Measurements from ENCODE around the gene RAB5B. TPM values are rescaled to one million over a fixed set of nuclear protein-coding genes. Genes with fewer than 3 reads are reported as not detected.

Gene RAB5B
- total RNA-seq, 1 donor from 2014 or later, result 130 TPM

DNA sequence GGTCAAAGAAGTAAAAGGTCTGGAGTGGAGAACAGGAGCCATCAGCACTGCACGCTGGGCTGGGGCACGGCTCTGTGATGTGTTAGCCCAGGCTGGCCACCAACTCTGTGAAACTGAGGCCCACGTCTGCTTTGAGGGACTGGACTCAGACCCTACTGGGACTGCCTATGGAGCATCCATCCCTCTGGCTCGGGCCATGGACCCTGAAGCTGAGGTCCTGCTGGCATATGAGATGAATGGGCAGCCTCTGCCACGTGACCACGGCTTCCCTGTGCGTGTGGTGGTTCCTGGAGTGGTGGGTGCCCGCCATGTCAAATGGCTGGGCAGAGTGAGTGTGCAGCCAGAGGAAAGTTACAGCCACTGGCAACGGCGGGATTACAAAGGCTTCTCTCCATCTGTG, 30.3 kb downstream of the RAB5B start:
- Mint-ChIP-seq H3K27me3 (ENCODE audit: unreplicated experiment) (peaks cover 7% of the 10 kb centered on the region), H3K4me1 (ENCODE audit: unreplicated experiment) (peaks cover 39% of the 10 kb centered on the region), H3K9me3 (ENCODE audit: unreplicated experiment) (no peaks in the 10 kb centered on the region), H3K27ac (ENCODE audit: unreplicated experiment) (no peak overlapping the region), H3K4me3 (ENCODE audit: unreplicated experiment) (peak overlapping the region; percentile 48), H3K36me3 (ENCODE audit: low read depth, unreplicated experiment) (peaks cover 39% of the 10 kb centered on the region)
- TF ChIP-seq, protein P1, sequence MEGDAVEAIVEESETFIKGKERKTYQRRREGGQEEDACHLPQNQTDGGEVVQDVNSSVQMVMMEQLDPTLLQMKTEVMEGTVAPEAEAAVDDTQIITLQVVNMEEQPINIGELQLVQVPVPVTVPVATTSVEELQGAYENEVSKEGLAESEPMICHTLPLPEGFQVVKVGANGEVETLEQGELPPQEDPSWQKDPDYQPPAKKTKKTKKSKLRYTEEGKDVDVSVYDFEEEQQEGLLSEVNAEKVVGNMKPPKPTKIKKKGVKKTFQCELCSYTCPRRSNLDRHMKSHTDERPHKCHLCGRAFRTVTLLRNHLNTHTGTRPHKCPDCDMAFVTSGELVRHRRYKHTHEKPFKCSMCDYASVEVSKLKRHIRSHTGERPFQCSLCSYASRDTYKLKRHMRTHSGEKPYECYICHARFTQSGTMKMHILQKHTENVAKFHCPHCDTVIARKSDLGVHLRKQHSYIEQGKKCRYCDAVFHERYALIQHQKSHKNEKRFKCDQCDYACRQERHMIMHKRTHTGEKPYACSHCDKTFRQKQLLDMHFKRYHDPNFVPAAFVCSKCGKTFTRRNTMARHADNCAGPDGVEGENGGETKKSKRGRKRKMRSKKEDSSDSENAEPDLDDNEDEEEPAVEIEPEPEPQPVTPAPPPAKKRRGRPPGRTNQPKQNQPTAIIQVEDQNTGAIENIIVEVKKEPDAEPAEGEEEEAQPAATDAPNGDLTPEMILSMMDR (IDR thresholded peaks at IDR 0.05; ENCODE audit: unreplicated experiment), result no peak
- no peak for DNase-seq (ENCODE audit: low spot score)

DNA sequence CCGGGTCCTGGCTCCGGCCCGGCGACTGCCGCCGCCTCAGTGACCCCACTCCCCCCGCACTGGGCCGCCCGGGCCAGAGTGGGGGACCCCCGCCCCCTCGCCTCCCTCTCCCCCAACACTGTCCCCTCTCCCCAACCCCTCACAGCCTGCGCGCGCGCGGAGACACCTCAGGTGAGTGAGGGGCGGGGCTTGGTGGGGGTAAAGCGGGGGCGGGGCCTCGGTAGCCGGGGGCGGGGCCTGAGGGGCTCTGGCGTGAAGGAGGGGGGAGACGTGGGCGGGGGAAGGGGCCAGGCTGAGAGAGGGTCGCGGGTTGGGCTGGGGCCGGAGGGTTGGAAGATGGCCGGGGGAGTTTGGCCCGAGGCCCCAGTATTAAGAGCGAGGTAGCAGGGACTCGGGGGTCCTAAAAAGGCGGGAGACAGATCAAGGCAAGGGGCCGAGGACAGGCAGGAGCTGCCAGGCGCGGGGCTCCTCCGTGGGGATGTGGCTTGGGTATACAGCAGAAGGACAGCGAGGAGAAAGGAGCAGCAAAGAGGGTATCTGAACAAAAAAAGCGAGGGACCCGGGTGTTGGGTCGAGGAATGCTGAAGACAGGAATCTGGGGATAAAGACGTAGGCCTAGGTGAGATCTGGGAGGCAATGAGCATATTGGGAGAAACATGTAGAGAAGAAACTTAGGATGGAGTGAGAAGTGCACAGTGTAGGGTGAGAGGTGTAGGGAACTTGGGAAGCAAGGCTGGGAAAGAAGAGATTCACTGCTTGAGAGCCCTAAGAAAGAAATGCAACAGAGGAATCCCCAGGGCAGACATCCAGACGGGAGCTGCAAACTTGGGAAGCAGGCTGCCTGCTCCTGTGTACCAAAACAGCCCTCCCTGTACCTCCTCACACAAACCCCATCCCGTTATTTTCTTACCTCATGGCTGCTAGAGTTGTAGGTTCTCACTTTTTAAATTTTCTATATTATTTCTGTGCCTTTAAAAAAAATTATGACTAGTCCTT, 34.0 kb downstream of the RAB5B start:
- H3K4me3 Mint-ChIP-seq (ENCODE audit: unreplicated experiment), result peak overlapping the region; percentile 91
- H3K27ac Mint-ChIP-seq (ENCODE audit: unreplicated experiment), result peak overlapping the region; percentile 50
- H3K27me3 Mint-ChIP-seq (ENCODE audit: unreplicated experiment), result peaks cover 2% of the 10 kb centered on the region
- TF ChIP-seq, protein P1 (IDR thresholded peaks at IDR 0.05; ENCODE audit: unreplicated experiment), result no peak
- peaks cover 30% of the 10 kb centered on the region for H3K4me1 Mint-ChIP-seq (ENCODE audit: unreplicated experiment)
- peaks cover 18% of the 10 kb centered on the region for H3K36me3 Mint-ChIP-seq (ENCODE audit: low read depth, unreplicated experiment)
- no peaks in the 10 kb centered on the region for H3K9me3 Mint-ChIP-seq (ENCODE audit: unreplicated experiment)
- peak; percentile 61 for DNase-seq (ENCODE audit: low spot score)

DNA sequence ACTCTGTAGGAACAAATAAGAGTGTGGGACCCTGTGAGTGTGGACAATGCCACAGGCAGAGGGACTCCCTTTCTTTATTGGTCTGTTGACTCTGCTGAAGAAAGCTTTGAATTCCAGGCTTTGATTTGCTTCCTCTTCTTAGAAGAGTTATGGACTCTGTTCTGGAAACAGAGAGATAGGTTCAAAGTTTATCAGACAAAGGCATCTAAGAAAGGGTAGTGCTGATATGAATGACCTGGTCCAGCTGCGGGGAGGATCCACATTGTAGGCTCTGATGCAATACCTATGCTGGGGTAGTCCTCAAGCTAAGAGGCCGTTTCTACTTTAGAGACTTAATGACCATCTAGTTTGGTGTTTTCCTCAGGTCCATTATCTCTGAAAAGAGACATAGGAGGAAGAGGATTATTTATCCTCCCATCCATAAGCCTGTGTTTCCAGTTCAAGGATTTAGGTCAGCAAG, 36.3 kb downstream of the RAB5B start:
- H3K9me3 Mint-ChIP-seq (ENCODE audit: unreplicated experiment), result no peaks in the 10 kb centered on the region
- DNase-seq (ENCODE audit: low spot score), result no peak
- no peaks in the 10 kb centered on the region for H3K36me3 Mint-ChIP-seq (ENCODE audit: low read depth, unreplicated experiment)
- H3K4me3 Mint-ChIP-seq (ENCODE audit: unreplicated experiment), result no peak overlapping the region
- H3K4me1 Mint-ChIP-seq (ENCODE audit: unreplicated experiment), result peaks cover 25% of the 10 kb centered on the region
- no peak overlapping the region for H3K27ac Mint-ChIP-seq (ENCODE audit: unreplicated experiment)
- TF ChIP-seq, protein P1 (IDR thresholded peaks at IDR 0.05; ENCODE audit: unreplicated experiment), result no peak
- peaks cover 3% of the 10 kb centered on the region for H3K27me3 Mint-ChIP-seq (ENCODE audit: unreplicated experiment)

DNA sequence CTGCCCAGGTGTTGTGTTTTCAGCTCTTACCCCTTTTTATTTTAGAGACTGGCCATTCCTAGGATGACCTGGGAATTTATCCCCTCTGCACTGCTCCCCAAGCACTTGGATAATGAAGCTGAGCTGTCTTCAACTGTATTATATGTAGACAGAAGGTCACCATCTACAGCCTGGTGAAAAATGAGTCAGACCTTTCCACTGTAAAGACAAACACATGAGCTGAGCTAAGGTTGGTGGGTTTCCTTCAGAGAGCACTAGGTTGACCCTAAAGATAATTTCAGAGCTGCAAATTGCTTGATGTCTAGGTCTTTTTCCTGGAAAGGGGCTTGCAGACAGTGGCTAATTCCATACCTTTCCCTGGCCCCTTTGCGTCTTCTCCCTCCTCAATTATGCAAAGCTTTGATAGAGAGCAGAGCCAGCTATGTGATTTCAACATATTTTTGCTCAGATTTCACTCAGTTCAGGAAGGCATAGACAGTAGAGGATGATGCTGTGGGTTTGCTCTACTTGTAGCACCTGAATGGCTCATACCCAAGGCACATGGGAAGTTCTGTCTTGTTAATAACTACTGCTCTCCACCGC, 37.7 kb downstream of the RAB5B start:
- Mint-ChIP-seq H3K27me3 (ENCODE audit: unreplicated experiment) (peaks cover 5% of the 10 kb centered on the region), H3K4me1 (ENCODE audit: unreplicated experiment) (peaks cover 17% of the 10 kb centered on the region), H3K36me3 (ENCODE audit: low read depth, unreplicated experiment) (no peaks in the 10 kb centered on the region), H3K4me3 (ENCODE audit: unreplicated experiment) (no peak overlapping the region), H3K27ac (ENCODE audit: unreplicated experiment) (no peak overlapping the region), H3K9me3 (ENCODE audit: unreplicated experiment) (no peaks in the 10 kb centered on the region)
- TF ChIP-seq, protein P1 (IDR thresholded peaks at IDR 0.05; ENCODE audit: unreplicated experiment), result no peak
- DNase-seq (ENCODE audit: low spot score), result no peak

Measured in endothelial cell (in vitro differentiated cells).